ENCODE results near the gene MTA1.
A peak's percentile ranks its signal among the peaks of the same experiment; 100 is the strongest.

Gene MTA1

DNA sequence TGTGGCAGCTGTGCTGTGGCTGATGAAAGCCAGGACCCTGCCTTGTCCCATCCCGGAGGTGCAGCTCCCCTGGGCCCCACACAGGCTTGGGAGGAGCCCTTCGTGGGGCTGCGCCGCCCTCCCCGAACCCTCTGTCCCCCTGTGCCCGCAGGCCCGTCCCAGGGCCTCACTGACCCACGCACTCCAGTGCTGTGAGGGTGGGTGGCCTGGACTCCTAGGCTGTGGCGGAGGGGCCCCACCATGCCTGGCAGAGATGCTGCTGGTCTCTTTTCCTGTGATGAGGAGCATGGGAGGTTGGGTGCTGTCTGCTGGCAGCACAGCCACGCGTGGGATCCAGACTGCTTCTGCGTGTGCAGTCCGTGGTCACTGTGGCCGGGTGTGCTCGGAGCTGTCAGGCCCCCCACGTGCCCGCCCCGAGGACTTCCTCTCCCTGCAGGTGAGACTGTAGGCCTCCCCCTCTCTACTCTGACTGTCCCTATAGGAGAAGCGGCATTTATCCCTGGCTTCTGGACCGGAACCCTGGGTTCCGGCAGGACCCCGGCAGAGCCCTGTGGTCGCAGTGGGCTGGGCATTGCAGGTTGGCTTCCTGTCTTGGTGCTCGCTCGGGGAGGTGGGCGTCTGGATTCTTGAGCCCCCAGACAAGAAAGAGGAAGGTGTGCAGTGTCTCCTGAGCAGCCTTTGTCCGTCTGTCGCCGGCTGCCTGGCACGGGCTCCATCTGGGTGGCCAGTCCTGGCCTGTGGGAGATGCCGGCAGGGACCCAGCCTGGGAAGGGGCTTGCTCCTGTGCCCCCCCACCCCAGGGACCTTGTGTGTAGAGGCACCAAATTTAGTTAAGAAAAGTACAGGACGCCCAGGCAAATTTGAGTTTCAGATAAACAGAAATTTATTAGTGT lies 2.3 kb downstream of the MTA1 start:
- no peak for TF ChIP-seq Cebpa-rat (IDR thresholded peaks at IDR 0.05)
- peak overlapping the region; percentile 98 for H3K9ac ChIP-seq
- H3K4me2 ChIP-seq: peak overlapping the region; percentile 100
- peaks cover 67% of the 10 kb centered on the region for H4K20me1 ChIP-seq
- peak overlapping the region; percentile 94 for H3K4me3 ChIP-seq
- H3K27ac ChIP-seq: peak overlapping the region; percentile 97
- H3K36me3 ChIP-seq: peaks cover 50% of the 10 kb centered on the region
- peaks cover 7% of the 10 kb centered on the region for H3K9me3 ChIP-seq
- H3K27me3 ChIP-seq: no peaks in the 10 kb centered on the region
- H3K4me1 ChIP-seq: peaks cover 70% of the 10 kb centered on the region

DNA sequence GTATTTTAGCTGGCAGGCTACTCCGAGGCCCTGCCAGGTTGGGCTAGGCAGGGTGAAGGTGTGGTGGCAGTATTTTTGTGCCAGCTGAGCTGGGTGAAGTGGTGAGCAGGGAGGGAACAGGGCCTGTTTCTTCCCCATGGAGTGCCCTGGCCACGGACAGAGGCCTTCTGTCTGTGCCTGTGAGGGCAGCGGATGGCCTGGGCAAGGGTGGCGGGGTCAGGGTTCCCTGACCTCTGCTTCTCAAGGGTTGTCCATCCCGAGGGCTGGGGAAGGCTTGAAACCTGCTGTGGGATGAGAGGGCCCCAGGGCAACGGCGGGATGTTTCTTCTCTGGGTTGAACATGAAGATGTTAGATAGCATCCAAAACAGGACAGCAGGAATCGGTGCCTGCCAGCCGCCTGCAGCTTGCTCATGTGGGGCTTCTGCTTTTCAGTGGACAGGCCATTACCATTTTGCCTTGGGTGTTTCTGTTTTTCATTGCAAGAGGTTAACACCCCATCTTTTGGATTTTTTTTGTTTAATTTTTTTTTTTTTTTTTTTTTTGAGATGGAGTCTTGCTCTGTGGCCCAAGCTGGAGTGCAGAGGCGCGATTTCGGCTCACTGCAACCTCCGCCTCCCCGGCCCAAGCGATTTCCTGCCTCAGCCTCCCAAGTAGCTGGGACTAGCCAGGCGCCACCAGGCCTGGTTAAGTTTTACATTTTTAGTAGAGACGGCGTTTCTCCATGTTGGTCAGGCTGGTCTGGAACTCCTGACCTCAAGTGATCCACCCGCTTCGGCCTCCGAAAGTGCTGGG lies 3.3 kb downstream of the MTA1 start:
- H3K36me3 ChIP-seq: peaks cover 59% of the 10 kb centered on the region
- peaks cover 76% of the 10 kb centered on the region for H4K20me1 ChIP-seq
- H3K27me3 ChIP-seq: no peaks in the 10 kb centered on the region
- H3K9me3 ChIP-seq: peaks cover 10% of the 10 kb centered on the region
- peak overlapping the region; percentile 98; the same call in 1 of the 2 replicates for H3K9ac ChIP-seq
- peak overlapping the region; percentile 94 for H3K4me3 ChIP-seq
- no peak for TF ChIP-seq Cebpa-rat (IDR thresholded peaks at IDR 0.05)
- H3K27ac ChIP-seq: peak overlapping the region; percentile 97; the same call in 1 of the 2 replicates
- peaks cover 75% of the 10 kb centered on the region for H3K4me1 ChIP-seq
- H3K4me2 ChIP-seq: peak overlapping the region; percentile 100

DNA sequence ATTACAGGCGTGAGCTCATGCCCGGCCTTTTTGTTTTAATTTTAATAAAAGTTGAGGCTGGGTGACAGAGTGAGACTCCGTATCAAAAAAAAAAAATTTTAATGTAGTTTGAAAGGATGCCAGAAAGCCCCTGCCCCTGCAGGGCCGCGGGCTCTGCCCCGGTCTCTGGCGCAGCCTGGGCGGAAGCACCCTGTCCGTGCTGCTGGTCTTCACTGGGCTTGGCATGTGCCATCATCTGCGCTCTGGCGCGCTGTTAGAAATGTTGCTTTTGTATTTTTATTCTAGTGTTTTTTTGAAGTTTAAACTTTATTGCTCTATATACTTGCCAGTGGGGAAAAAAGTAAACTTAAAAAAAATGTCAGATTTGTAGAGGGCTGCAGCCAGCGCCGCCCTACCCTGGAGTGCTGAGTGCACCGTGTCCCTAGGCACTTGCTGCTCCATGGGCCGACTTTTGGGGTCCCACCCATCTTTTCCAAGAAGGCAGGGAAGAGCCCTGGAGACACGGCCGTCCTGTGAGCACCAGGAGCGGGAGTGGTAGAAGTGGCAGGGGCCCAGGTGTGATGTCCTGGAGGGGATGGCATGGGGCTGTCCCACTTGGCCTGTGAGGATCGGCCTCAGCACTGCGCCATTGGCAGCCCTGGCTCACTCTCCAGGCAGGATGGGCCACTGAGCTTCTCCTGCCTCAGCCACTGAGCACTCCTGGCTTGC lies 4.0 kb downstream of the MTA1 start:
- Histone ChIP-seq H3K27me3 (no peaks in the 10 kb centered on the region), H3K36me3 (peaks cover 67% of the 10 kb centered on the region), H4K20me1 (peaks cover 83% of the 10 kb centered on the region), H3K27ac (no peak overlapping the region), H3K4me3 (no peak overlapping the region), H3K4me2 (no peak overlapping the region), H3K4me1 (peaks cover 75% of the 10 kb centered on the region), H3K9me3 (peaks cover 10% of the 10 kb centered on the region), H3K9ac (no peak overlapping the region)
- no peak for TF ChIP-seq Cebpa-rat (IDR thresholded peaks at IDR 0.05)

DNA sequence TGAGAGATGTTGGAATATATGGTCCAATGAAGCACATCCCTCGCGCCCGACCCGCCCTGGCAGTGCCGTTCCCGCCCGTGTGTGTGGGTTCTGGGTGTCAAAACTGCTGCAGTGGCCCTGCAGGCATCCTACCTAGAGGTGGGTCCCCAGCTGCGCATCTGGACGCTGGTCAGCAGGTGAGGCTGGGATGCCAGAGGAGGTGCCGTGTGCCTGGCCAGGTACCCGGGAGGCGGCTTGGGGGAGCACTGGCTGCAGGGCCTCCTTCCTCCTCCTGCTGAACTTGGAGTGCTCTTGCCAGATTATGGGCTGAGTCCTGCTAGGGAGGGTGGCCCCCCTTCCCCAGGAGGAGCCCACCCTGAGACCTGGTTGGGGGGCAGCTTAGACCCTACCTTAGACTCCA lies 5.2 kb downstream of the MTA1 start:
- TF ChIP-seq Cebpa-rat (IDR thresholded peaks at IDR 0.05): no peak
- H4K20me1 ChIP-seq: peaks cover 96% of the 10 kb centered on the region
- H3K4me2 ChIP-seq: no peak overlapping the region
- no peak overlapping the region for H3K9ac ChIP-seq
- H3K4me3 ChIP-seq: no peak overlapping the region
- H3K4me1 ChIP-seq: peaks cover 69% of the 10 kb centered on the region
- H3K36me3 ChIP-seq: peaks cover 75% of the 10 kb centered on the region
- H3K9me3 ChIP-seq: peaks cover 10% of the 10 kb centered on the region
- no peak overlapping the region for H3K27ac ChIP-seq
- H3K27me3 ChIP-seq: no peaks in the 10 kb centered on the region

DNA sequence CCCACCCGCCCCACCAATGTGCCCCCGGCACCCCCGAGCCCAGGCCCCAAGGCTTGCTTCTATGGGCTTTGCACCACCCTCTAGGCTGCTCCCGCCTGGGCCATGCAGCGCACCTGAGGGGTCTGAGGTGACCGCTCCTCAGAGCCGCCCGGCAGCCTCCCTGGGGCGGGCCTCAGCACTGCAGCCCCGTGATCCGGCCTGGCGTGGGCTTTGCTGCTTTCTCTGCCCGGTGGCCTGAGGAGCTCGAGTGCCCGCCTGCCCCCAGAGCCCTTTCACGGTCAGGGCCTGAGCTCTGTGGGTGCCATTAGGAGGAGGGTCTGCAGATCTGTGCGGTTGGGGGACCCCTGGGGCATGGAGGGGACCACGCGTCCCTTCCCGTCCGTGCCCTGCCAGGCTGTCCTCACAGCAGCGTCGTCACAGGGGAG lies 6.2 kb downstream of the MTA1 start:
- Histone ChIP-seq H3K36me3 (peaks cover 84% of the 10 kb centered on the region), H3K9ac (no peak overlapping the region), H4K20me1 (peaks cover 100% of the 10 kb centered on the region)

GRCh38 chr14:105426416-105427130 lies 6.9 kb downstream of the MTA1 start:
- H4K20me1 ChIP-seq: peaks cover 100% of the 10 kb centered on the region

More for the DNA sequence above, 6.2 kb downstream of the MTA1 start:
- Histone ChIP-seq H3K4me1 (peaks cover 66% of the 10 kb centered on the region), H3K4me2 (no peak overlapping the region), H3K27ac (no peak overlapping the region), H3K27me3 (no peaks in the 10 kb centered on the region), H3K4me3 (no peak overlapping the region), H3K9me3 (peaks cover 20% of the 10 kb centered on the region)
- no peak for TF ChIP-seq Cebpa-rat (IDR thresholded peaks at IDR 0.05)

DNA sequence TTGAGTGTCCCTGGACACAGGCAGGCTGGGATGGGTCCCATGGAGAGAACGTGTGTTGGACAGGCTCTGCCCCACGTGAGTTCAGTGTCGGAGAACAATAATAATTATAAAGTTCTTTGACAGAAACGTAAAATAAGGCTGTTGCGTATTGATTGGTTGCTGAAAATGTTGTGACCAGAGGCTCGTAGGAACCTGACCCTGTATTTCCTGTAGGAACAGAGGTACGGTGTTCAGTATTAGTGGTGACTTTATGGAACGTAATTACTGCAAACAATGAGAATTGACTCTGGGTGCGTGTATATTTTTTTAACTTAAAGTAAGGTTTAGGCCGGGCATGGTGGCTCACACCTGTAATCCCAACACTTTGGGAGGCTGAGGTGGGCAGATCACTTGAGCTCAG lies 7.8 kb downstream of the MTA1 start:
- Histone ChIP-seq H3K9me3 (peaks cover 29% of the 10 kb centered on the region), H3K27ac (no peak overlapping the region), H3K4me1 (peaks cover 50% of the 10 kb centered on the region), H3K36me3 (peaks cover 93% of the 10 kb centered on the region), H3K9ac (peak overlapping the region; percentile 24; the same call in 1 of the 2 replicates), H3K4me2 (peak overlapping the region; percentile 14; the same call in 1 of the 2 replicates), H4K20me1 (peaks cover 100% of the 10 kb centered on the region), H3K4me3 (no peak overlapping the region), H3K27me3 (no peaks in the 10 kb centered on the region)
- no peak for TF ChIP-seq Cebpa-rat (IDR thresholded peaks at IDR 0.05)

More at GRCh38 chr14:105426416-105427130, 6.9 kb downstream of the MTA1 start:
- peak overlapping the region; percentile 24; the same call in 1 of the 2 replicates for H3K9ac ChIP-seq
- H3K27me3 ChIP-seq: no peaks in the 10 kb centered on the region
- H3K4me3 ChIP-seq: no peak overlapping the region
- peaks cover 59% of the 10 kb centered on the region for H3K4me1 ChIP-seq
- no peak overlapping the region for H3K27ac ChIP-seq
- H3K4me2 ChIP-seq: no peak overlapping the region
- TF ChIP-seq Cebpa-rat (IDR thresholded peaks at IDR 0.05): no peak
- peaks cover 92% of the 10 kb centered on the region for H3K36me3 ChIP-seq
- H3K9me3 ChIP-seq: peaks cover 27% of the 10 kb centered on the region

GRCh38 chr14:105427936-105428485 lies 8.4 kb downstream of the MTA1 start:
- TF ChIP-seq Cebpa-rat (IDR thresholded peaks at IDR 0.05): no peak
- no peaks in the 10 kb centered on the region for H3K27me3 ChIP-seq
- no peak overlapping the region for H3K4me3 ChIP-seq
- peaks cover 100% of the 10 kb centered on the region for H4K20me1 ChIP-seq
- H3K27ac ChIP-seq: no peak overlapping the region
- H3K9ac ChIP-seq: no peak overlapping the region
- peak overlapping the region; percentile 19; the same call in 1 of the 2 replicates for H3K4me2 ChIP-seq
- H3K36me3 ChIP-seq: peaks cover 93% of the 10 kb centered on the region
- H3K4me1 ChIP-seq: peaks cover 44% of the 10 kb centered on the region
- H3K9me3 ChIP-seq: peaks cover 31% of the 10 kb centered on the region

Data from BLaER1 (cell line).